GM12892 (cell line): ENCODE results near the gene YJU2.
A peak's percentile ranks its signal among the peaks of the same experiment; 100 is the strongest.

Experiments
- DNase-seq: peaks from one replicate; pipeline ENCODE4 v3.0.0; 2011; ENCODE audit not compliant: insufficient read length
- FAIRE-seq: peaks from 2 replicates; lab custom pipeline; 2011; peaks lifted over from hg19 to GRCh38; lab: Jason Lieb, UNC
- POLR2A ChIP-seq: IDR thresholded peaks from 2 replicates; pipeline ENCODE4 v1.6.1; 2011; ENCODE audit warnings: low read depth, low read length, control low read depth
- POLR2AphosphoS5 ChIP-seq: IDR thresholded peaks from 2 replicates; pipeline ENCODE4 v1.6.1; 2011; ENCODE audit warnings: low read depth, low read length, control low read depth
- TAF1 ChIP-seq: IDR thresholded peaks from 2 replicates; pipeline ENCODE4 v1.6.1; 2011; ENCODE audit warnings: low read depth, mild to moderate bottlenecking, control low read depth, low read length, borderline replicate concordance

The YJU2 gene

GRCh38 chr19:4292515-4292914, 45.6 kb downstream of the YJU2 start:
- no peak for TF ChIP-seq POLR2A
- no peak for TF ChIP-seq POLR2AphosphoS5
- no peak for TF ChIP-seq TAF1
- DNase-seq (no peak), FAIRE-seq (no peak)

GRCh38 chr19:4294389-4294788, 47.5 kb downstream of the YJU2 start:
- DNase-seq: no peak
- TF ChIP-seq POLR2AphosphoS5: no peak
- no peak for TF ChIP-seq TAF1
- no peak for TF ChIP-seq POLR2A
- FAIRE-seq: no peak

GRCh38 chr19:4295972-4296771, 49.3 kb downstream of the YJU2 start:
- DNase-seq: no peak
- no peak for TF ChIP-seq TAF1
- TF ChIP-seq POLR2A: no peak
- TF ChIP-seq POLR2AphosphoS5: no peak
- no peak for FAIRE-seq

- TF ChIP-seq POLR2A: no peak
- TF ChIP-seq TAF1: no peak
- no peak for TF ChIP-seq POLR2AphosphoS5
- no peak for FAIRE-seq
Measured at GRCh38 chr19:4297901-4298809, 51.3 kb downstream of the YJU2 start.

DNA sequence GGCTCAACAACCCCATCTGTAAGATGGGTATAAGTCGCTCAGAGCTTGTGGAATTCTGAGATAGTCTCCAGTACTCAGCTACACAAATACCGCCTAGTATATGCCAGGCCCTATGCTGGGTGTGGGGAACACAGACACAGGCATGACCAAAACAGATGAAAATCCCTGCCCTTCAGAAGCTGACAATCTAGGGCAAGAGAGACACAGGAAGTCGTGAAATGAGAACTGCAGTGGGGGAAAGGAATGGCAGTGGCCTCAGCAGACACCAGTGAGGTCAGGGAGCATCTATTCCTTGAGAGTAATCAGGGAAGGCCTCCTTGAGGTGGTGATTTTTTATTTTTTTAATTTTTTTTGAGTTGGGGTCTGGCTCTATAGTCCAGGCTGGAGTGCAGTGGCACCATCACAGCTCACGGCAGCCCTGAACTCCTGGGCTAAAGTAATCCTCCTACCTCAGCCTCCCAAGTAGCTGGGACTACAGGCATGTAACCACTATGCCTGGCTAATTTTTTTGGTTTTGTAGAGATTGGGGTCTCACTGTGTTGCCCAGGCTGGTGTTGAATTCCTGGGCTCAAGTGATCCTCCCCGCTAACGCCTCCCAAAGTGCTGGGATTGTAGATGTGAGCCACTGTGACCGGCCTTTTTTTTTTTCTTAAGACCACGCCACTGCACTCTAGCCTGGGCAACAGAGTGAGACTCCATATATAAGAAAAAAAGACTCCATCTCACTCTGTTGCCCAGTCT, 52.1 kb downstream of the YJU2 start:
- DNase-seq (no peak), FAIRE-seq (no peak)
- TF ChIP-seq TAF1: no peak
- no peak for TF ChIP-seq POLR2AphosphoS5
- TF ChIP-seq POLR2A: no peak

More at GRCh38 chr19:4297901-4298809, 51.3 kb downstream of the YJU2 start:
- no peak for DNase-seq

DNA sequence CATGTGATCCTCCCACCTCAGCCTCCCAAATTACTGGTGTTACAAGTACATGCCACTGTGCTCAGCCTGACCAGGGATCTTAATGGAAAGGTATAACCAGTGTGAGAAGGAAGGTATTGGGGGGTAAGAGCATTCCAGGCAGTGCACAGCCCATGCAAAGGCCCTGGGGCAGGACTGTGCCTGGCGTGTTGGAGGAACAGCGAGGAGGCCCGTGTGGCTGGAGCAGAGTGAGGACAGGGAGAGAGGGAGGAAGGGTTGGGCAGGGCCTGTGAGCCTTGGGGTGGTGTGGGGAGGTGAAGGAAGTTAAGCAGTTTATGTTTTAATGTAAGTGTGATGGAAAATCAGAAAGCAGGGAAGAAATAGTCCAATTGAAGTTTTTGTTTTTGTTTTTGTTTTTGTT, 53.7 kb downstream of the YJU2 start:
- no peak for DNase-seq
- FAIRE-seq: no peak
- no peak for TF ChIP-seq POLR2A
- no peak for TF ChIP-seq TAF1
- no peak for TF ChIP-seq POLR2AphosphoS5

- no peak for FAIRE-seq
- DNase-seq: no peak
- TF ChIP-seq POLR2AphosphoS5: no peak
- no peak for TF ChIP-seq TAF1
- no peak for TF ChIP-seq POLR2A
Measured at GRCh38 chr19:4301590-4302242, 54.8 kb downstream of the YJU2 start.

DNA sequence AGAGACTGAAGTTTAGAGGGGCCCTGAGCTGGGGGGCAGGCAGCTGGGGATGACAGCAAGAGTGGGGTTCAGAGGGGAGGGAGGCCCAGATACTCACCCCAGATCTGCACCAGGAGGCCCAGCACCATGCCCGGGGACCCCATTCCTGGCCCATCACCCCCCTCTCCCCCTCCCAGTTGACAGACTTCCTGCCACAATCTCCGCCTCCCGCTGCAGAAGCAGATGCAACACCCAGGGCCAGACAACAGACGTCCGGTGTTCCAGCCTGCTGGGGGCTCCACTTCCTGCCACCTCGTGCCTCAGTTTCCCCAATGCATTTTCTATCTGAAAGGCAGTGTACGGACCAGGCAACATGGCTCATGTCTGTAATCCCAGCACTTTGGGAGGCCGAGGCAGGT, 55.4 kb downstream of the YJU2 start, which contains the start of gene TMIGD2:
TMIGD2 (minus strand) TSS at position 147 of the 398 bp plus-strand sequence; CDS start at position 143, 4 bp downstream.
- DNase-seq: no peak
- no peak for FAIRE-seq
- TF ChIP-seq POLR2A: no peak
- TF ChIP-seq TAF1: no peak
- no peak for TF ChIP-seq POLR2AphosphoS5

DNA sequence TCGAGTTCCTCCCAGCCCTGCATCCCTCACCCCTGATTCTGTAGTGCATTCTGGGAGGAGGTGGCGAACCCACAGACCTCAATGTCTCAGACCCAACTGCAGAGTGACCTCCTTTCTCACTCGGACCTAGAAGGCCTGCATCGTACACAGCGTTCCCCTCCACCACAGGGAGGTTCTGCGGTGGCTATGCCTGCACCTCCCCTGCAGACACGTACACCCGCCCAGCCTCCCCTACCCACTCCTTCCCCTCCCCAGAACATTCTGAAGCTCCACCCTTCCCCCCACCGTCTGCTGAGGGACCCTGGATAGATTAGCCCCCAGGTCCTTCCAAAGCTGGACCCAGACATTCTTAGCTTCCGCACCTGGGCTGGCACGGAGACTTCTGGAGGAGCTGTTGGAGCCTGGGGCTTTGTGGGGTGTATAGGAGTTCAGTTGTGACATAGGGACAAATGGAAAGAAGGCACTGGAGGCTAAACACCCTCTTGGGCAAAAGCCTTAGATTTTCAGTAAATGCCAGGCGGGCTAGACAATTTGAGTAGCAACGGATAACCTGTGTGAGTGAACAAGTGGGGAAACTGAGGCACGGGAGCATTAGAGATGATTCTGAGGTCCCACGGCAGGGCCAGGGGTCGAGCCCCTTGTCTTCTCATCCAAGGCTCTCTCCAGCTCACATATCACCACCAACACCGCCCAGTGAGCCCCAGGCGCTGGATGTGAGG, 57.1 kb downstream of the YJU2 start:
- DNase-seq: no peak
- no peak for TF ChIP-seq TAF1
- no peak for TF ChIP-seq POLR2AphosphoS5
- TF ChIP-seq POLR2A: no peak
- no peak for FAIRE-seq

- peak; percentile 50 for FAIRE-seq
- no peak for TF ChIP-seq POLR2AphosphoS5
- TF ChIP-seq POLR2A: no peak
- no peak for TF ChIP-seq TAF1
- DNase-seq: peak; percentile 97
Measured at GRCh38 chr19:4304538-4305256, 57.8 kb downstream of the YJU2 start, which contains the start of gene FSD1. FSD1 (plus strand) TSS chr19:4304598; CDS start chr19:4304747, 149 bp downstream.
